HG03442 (cell line): ENCODE results near the gene STX1A.
A peak's percentile ranks its signal among the peaks of the same experiment; 100 is the strongest.
"Not testable (repeated sequence)": the region's sequence is repeated elsewhere in the genome, so short reads cannot be mapped to it uniquely, and the experiment has no call there.

Experiments used
- ATAC-seq: cut with Tn5 transposase; IDR thresholded peaks from one replicate; pipeline ENCODE4 v1.9.1; 2021; ENCODE audit warnings: mild to moderate bottlenecking, moderate library complexity; ENCODE audit not compliant: unreplicated experiment

STX1A gene

DNA sequence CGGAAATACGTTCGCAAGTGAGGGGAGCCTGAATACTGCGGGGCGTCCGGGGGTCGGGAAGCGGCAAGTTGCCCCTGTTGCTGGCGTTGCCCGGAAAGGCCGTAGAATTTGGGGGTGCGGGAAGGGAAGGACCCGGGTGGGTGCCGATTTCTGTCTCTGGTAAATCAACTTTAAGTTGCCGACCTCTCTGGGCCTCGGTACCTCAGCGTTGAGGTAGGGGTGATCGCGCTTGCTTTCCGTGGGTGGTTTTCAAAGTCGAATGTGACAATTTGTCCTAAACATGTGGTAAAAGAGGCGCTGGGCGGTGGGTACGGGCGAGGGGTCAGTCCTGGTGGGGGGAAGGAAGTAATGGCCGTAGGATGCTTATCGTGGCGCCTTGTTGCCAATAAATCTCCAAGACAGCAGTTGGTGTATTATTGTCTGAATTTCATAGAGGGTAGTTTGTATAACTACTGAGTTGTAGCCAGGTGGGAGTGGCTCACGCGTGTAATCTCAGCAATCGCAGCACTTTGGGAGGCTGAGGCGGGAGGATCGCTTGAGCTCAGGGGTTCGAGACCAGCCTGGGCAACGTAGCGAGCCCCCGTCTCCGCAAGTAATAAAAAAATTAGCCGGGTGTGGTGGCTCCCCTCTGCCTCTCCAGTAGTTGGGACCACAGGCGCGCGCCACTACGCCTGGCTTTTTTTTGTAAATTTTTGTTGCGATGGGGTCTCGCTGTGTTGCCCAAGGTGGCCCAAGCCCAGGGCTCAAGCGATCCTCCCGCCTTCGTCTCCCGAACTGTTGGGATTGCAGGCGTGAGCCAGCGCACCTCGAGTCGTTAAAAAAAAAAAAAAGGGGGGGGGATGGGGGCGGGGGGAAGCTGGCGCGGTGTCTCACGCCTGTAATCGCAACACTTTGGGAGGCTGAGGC is 35.4 kb downstream of the STX1A start:
- peak; percentile 16 for ATAC-seq

- ATAC-seq = peak; percentile 91
Observed at GRCh38 chr7:73683056-73683787, 36.2 kb downstream of the STX1A start, which contains the start of the genes BUD23 and DNAJC30. Gene BUD23 (plus strand): TSS chr7:73683597. CDS start chr7:73683626, 29 bp downstream. Gene DNAJC30 (minus strand): TSS chr7:73683453. CDS start chr7:73683423, 30 bp downstream.

DNA sequence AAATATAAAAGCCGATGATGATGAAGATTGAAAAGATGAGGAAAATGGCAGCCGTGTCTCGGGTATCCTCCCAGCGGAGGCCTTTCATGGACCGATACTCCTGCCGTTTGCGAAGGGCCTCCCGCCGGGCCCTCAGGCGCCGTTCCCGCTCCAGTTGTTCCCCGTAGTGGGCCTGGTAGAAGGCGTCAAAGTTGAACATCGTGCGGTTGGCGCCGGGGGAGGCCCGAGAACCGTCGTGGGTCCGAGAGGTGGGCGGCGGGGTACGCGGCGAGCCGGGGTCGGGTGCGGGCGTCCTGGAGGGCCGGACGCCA is 36.8 kb downstream of the STX1A start:
- peak; percentile 15 for ATAC-seq

DNA sequence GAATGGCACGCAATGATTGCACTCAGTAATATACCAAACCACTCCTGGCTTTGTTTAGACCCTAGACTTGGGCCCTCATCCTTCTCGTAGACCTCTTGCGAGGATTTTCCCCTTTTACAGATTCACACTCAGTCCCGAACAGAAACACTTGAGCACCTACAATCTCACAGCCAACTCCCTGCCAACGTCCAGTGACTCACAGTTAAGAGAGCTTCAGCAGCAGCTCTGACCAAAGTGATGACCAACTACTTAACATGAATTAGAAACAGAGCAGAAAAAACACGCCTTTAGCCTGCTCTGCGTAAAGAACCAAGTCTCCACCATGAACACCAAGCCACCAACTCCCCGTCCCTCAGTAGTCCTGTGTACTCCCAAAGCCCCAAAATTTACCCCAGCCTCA is 38.4 kb downstream of the STX1A start:
- ATAC-seq = no peak

GRCh38 chr7:73680501-73680900 is 39.0 kb downstream of the STX1A start:
- no peak for ATAC-seq

- ATAC-seq = no peak
Observed at GRCh38 chr7:73679709-73680108, 39.8 kb downstream of the STX1A start.

- ATAC-seq = no peak
Observed at GRCh38 chr7:73678862-73679261, 40.6 kb downstream of the STX1A start.

GRCh38 chr7:73676062-73676461 is 43.4 kb downstream of the STX1A start:
- not testable (repeated sequence) for ATAC-seq

DNA sequence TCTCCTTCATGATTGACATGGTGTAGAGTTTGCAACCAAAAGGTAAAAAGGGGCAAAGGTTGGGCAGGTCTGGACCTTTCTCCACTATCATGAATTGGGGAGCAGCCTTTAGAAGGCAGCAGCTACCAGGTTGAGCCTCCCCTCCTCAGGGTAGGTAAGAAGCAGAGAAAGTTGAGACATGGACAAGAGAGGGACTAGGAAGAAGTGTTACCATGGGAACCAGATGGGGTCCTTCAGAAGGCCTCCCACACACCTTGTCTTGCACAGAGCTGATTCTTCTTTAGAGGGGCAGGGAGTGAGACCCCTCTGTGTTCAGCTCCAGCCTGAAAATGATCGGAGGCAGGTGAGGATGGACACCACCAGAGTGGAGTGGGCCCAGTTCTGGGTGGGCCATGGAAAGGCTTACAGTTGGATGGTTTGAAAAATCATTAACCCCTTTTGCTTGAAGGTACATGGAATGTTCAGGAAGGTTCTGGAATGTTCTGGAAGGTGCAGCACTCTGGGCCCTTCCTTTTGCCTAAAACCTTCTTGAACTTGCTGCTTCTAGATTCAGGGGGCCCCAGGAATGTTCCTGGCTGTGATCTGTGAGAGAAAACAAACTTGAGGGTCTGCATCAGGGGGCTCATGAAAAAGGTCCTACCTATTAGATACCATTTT is 44.9 kb downstream of the STX1A start:
- ATAC-seq = no peak

DNA sequence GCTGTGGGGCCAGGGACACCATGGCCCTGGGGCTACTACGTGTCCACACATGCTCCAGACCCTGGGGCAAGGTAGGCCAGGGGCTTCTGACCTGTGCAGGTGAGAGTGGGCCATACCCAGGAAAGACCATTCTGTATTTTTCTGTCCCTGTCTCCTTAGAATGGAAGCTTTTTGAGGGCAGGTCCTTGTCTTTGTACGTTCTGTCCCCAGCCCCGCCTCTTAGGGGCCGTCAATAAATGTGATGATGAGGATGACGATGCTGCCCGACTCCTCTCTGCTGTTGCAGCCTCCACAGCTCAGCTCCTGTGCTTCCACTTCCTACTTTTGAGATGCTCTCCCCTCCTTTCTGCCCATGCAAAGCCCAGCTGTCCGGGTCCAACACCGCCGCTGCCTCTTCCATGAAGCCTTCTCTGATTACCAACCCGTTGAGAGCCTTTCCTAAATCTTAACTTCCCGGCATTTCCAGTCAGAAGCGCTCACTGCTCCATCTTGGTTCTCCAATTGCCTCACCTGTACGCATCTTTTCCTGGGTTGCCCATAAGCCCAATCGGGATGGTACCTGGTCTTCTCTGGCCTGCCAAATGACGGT is 47.5 kb downstream of the STX1A start:
- ATAC-seq = no peak

DNA sequence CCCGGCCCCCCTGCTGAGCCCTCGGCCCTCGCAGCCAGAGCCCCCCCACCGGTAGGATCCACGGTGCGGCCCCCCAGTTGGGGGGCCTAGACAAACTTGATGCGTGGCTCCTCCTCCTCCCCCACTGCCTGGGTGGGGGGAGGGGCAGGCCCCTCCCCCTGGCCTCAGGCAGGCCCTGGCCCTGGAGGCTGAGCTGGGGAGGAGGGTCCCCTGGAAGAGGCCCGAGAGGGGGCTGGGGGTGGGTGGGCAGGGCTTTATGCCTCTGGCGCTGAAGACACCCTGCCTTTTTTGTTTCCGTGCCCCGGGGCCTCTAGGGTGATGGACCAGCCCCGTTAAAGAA is 48.2 kb downstream of the STX1A start:
- no peak for ATAC-seq

GRCh38 chr7:73669858-73670385 is 49.5 kb downstream of the STX1A start:
- no peak for ATAC-seq

DNA sequence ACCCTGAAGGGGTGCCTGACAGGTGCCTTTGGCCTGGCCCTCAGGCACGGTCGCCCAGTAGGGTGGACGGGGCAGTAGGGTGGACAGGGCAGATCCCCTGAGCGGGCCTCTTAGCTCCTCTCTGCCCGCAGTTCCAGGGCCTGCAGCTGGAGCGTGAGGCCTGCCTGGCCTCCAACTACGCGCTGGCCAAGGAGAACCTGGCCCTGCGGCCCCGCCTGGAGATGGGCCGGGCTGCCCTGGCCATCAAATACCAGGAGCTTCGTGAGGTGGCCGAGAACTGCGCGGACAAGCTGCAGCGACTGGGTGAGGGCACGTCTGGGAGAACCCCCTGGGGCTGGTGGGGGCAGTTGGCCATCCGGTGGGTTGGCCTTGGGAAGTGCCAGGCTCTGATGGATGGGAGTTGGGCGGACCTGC is 50.2 kb downstream of the STX1A start:
- no peak for ATAC-seq

DNA sequence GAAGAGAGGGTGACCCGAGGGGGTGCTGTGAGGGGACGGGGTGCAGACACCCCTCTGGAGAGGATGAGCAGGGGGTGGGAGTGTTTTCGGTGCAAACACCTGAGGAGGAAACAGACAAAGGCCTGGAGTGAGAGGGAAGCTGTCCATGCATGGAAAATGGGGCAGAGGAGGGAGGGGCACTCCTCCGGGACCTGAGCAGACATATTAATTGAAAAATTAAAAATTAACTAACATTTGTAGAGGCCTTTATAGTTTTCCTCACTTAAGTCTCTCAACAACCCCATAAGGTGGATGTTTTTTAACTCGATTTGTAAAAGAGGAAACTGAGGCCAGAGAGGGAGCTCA is 50.6 kb downstream of the STX1A start:
- no peak for ATAC-seq

GRCh38 chr7:73668103-73668885 is 51.2 kb downstream of the STX1A start:
- ATAC-seq = peak; percentile 16

DNA sequence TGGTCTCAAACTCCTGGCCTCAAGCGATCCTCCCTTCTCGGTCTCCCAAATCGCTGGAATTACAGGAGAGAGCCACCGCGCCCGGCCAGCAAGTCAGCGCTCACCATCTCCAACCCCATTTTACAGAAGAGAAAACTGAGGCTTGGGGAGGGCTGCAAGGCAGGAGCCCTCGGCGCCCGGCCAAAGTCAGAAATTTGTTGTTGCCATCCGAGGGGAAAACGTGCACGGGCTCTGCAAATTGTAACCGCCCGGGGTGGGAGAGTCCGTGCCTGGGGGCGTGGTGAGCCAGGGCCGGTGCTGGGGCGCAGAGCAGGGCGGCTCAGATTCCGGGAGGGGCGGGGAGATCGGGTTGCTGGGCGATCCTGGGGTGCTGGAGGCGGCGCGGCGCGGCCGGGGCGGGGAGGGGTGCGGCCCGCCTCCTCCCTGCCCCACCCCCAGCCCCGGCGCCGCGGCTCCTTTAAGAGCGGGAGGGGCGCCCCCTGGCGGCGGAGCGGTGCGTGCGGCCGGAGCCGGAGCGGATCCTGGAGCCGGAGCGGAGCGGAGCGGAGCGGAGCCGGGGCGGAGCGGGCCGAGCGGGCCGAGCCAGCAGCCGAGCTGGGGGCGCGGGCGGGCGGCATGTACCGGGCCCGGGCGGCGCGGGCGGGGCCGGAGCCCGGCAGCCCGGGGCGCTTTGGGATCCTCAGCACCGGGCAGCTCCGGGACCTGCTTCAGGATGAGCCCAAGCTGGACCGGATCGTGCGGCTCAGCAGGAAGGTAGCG is 51.9 kb downstream of the STX1A start, which contains the start of gene VPS37D:
TSS of gene VPS37D (plus strand) at position 488 of the 759 bp plus-strand sequence. CDS start at position 616, 128 bp downstream.
- ATAC-seq = peak; percentile 84

DNA sequence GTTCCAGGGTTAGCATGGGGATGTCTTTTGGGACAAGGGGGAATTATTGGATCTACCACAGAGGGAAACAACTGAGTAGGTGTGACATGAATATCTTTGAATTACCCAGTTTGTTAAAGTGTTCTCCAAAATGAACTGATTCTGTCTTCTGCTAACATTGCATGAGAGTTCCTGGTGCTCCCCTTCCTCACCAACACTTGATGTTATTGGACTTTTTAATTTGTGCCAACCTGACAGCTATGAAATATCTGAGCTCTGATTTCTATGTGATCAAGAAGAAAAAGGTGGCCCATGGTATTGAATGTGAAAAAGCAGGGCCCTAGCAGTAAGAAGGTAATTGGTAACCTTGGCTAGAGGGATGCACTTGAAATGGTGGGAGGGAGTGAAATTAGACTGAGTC is 56.4 kb downstream of the STX1A start:
- ATAC-seq = no peak

DNA sequence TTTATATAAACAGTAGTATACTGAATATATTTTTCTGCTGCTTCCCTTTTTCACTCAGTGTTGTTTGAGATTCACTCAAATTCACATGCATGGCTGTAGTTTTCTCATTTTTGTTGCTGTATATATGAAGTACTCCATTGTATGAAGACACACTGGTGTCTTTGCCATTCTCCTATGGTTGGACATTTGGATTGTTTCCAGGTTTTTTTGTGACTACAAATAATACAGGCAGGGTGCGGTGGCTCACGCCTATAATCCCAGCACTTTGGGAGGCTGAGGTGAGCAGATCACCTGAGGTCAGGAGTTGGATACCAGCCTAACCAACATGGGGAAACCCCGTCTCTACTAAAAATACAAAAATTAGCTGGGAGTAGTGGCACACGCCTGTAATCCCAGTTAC is 58.9 kb downstream of the STX1A start:
- ATAC-seq = not testable (repeated sequence)

- no peak for ATAC-seq
Observed at GRCh38 chr7:73659983-73660382, 59.5 kb downstream of the STX1A start.
